Measurements from ENCODE around the gene TAPT1.

- no peak for TF ChIP-seq CTCF (IDR thresholded peaks at IDR 0.05; ENCODE audit: insufficient read depth, low read depth, low read length)
- TF ChIP-seq EZH2 (IDR thresholded peaks at IDR 0.05; ENCODE audit: insufficient read depth, low read length): no peak
These were observed 22.3 kb upstream of the TAPT1 start for GRCh38 chr4:16248605-16249004.
